IPS-18c (cell line): ENCODE data around the gene ATP6V1G3.
"Not testable (repeated sequence)": the region's sequence is repeated elsewhere in the genome, so short reads cannot be mapped to it uniquely, and the experiment has no call there.

ENCODE experiments used
- H3K4me3 ChIP-seq: 2 replicates; pipeline ENCODE4 v1.7.0; 2013; ENCODE audit warnings: low read depth, mild to moderate bottlenecking, low read length, moderate library complexity; ENCODE audit not compliant: insufficient read depth
- H3K9me3 ChIP-seq: one replicate; pipeline ENCODE4 v1.6.1; 2013; ENCODE audit warnings: mild to moderate bottlenecking, low read length, moderate library complexity; ENCODE audit not compliant: control insufficient read depth, insufficient read depth

ATP6V1G3 gene

DNA sequence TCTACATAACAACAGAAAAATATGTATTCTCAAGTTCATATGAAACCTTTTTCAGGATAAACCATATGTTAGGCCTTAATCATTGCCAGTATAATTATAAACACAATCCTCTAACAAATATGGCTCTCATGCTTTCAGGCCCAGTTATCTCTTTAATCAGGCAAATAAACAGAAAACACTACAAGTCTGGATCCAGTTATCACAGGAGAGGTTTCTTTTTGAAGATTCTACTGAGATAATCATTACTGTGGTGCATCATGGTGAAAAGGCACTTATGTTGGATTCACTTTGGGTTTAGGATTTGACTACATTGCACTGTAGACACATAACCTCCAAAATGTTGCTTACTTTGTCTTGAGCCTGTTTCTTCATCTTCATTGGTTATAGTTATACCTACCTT lies 8.4 kb upstream of the ATP6V1G3 start:
- H3K9me3 ChIP-seq, result no peaks in the 10 kb centered on the region

DNA sequence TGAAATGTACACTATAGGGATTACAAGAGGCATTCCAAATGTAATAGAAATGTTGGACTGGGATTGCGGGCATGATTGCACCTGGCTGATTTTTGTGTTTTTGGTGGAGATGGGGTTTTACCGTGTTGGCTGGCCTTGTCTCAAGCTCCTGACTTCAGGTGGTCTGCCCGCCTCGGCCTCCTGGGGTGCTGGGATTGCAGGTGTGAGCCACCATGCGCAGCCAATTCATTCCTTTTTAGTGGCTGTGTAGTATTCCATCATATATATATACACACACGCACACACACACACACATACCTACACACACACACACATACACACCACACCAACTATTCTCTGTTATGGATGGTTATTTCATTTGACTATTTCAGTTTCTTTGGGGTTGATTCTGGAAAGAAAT lies 4.7 kb upstream of the ATP6V1G3 start:
- Histone ChIP-seq H3K4me3 (no peak overlapping the region), H3K9me3 (no peaks in the 10 kb centered on the region)

More for the DNA sequence above, 8.4 kb upstream of the ATP6V1G3 start:
- no peak overlapping the region for H3K4me3 ChIP-seq

- Histone ChIP-seq H3K9me3 (no peaks in the 10 kb centered on the region), H3K4me3 (no peak overlapping the region)
These were observed 3.8 kb upstream of the ATP6V1G3 start for GRCh38 chr1:198544265-198544664.

DNA sequence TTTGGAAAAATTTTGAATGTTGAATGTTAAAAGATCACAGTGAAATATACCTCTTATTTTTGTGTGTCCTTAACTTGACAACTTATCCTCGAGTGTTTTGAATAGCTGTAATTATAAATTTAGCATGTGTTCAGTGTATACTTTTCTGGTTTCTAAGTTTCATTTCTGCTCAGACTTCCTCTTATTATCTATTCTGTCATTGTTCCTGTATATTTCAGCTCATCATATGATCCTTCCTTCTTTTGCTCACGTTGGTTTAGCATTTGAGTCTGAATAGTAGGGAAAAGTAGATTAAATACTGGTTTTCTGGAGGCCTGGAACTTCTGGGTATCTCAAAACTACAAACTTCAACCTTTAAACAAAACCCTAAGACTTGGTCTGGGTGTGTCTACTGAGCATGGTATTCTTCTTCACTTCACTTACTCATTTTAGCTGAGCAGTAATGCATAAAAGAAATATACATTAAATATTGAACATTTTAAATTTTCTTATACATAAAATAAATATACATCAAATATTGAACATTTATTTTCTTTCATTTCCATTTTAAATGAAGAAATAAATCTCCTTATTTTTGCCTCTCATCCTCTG lies 3.3 kb upstream of the ATP6V1G3 start:
- no peaks in the 10 kb centered on the region for H3K9me3 ChIP-seq
- H3K4me3 ChIP-seq, result no peak overlapping the region

DNA sequence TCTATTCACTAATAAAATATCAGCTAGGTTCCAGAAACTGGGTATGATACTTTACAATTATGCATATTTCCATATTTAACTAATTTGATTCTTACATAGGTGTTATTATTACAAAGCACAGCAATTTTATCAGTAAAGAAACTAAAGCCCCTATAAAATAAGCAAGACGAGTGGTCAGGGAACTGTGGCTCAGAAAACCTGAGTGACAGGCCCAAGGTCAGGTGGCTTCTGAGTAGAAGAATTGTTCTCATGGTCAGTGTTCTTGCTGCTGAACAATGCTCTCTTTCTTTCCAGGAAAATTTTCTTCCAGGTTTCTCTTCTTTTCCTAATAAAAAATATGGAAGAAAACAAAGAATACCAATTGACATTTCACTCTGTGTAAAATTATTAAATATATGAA lies 2.2 kb upstream of the ATP6V1G3 start:
- no peaks in the 10 kb centered on the region for H3K9me3 ChIP-seq
- H3K4me3 ChIP-seq, result no peak overlapping the region

GRCh38 chr1:198541737-198542136 lies 1.3 kb upstream of the ATP6V1G3 start:
- H3K4me3 ChIP-seq, result no peak overlapping the region
- no peaks in the 10 kb centered on the region for H3K9me3 ChIP-seq

GRCh38 chr1:198538579-198539364 lies 1.7 kb downstream of the ATP6V1G3 start:
- Histone ChIP-seq H3K4me3 (no peak overlapping the region), H3K9me3 (no peaks in the 10 kb centered on the region)

- no peaks in the 10 kb centered on the region for H3K9me3 ChIP-seq
- H3K4me3 ChIP-seq, result no peak overlapping the region
These were observed 4.8 kb downstream of the ATP6V1G3 start for GRCh38 chr1:198535631-198536030.

DNA sequence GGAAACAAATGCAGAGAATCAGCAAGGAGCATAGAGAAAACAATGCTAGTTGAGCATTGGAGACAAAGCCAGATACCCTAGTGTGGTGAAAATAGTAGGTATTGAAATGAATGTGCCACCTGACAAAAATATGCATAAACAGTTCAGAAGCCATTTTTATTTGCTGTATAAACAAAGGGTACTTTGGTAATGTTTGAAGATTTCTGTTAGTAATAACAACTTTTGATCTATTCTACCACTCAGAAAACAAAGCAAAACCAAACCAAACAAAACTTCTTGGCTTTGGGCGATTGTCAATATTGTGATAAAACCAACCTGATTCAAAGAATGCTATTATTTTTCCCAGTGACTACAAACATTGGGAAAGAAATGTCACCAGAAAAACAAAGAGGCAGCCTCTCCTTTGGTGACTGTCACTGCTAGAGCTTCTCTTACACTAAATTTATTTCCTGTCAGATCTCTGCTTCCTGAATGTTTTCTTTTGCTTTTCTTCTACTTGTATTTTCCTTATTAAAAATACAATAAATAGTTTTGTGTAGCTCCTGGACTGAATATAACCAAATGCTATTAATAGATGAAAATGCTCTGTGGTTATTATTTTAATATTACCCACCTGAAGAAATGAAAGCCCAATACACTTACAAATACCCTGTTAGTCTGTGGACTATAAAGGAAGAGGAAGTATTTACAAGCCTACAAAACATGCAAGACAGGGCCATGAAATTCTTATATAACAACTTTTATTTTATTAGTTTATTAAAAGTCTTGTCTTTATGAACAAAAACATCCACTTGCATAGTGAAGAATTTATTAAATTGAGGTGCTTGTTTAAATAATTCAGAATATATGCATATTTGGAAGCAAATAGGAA lies 5.7 kb downstream of the ATP6V1G3 start:
- Histone ChIP-seq H3K4me3 (no peak overlapping the region), H3K9me3 (no peaks in the 10 kb centered on the region)

DNA sequence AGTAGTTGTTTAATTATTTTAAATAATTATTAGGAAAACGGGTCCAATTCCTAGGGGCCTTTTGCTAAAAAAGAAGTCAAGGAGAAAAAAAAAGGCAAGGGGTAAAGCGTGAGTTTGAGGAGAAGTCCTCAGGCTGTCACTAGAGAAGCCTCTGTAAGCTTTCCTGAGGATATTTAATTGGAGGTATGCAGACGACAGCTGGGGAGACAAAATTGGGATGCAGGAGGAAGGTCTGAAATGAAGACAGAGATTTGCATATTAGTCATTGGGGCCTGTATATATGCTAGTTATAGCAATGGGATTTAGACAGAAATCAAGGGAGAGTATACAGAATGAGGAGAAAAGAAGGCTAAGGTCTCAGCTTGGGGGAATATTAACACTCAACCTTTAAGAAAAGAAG lies 8.6 kb downstream of the ATP6V1G3 start:
- no peaks in the 10 kb centered on the region for H3K9me3 ChIP-seq
- no peak overlapping the region for H3K4me3 ChIP-seq

DNA sequence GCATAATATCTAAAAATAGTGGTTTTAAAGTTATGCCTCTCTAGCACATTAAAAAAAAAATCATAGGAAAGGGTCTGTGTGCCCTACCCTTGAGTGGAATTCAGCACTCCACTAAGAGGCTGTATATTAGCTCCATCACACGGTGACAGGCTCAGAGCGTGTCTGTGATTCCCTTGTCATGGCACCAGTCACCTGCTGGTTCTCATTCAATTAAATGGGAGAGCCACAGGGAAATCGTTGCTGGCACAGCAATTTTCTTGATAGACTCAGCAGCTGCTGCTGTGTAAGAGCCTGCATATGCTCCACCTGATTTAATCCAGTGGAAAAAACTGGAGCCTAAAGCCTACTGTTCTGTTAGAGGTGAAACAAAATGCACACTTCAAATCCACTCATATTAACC lies 9.5 kb downstream of the ATP6V1G3 start:
- Histone ChIP-seq H3K9me3 (no peaks in the 10 kb centered on the region), H3K4me3 (no peak overlapping the region)

DNA sequence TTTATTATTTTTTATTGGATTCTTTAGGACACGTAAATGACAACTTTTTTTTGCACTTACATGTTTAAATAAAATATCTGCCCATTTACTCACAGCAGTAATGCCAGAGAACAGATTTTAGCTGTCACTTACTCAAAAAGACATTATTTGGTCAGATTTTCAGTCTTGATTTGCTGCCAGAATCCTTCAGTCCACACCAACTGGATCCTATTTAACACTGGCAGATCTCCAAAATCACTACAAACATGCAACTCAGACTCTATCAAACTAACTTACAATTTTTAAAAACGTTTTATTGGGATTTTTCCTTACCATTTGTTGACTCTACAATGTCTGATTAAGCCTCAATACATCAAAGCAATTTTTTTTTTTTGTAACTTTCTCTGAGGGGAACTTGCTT lies 11.1 kb downstream of the ATP6V1G3 start:
- Histone ChIP-seq H3K4me3 (no peak overlapping the region), H3K9me3 (no peaks in the 10 kb centered on the region)

GRCh38 chr1:198528364-198528763 lies 12.1 kb downstream of the ATP6V1G3 start:
- Histone ChIP-seq H3K4me3 (no peak overlapping the region), H3K9me3 (no peaks in the 10 kb centered on the region)

DNA sequence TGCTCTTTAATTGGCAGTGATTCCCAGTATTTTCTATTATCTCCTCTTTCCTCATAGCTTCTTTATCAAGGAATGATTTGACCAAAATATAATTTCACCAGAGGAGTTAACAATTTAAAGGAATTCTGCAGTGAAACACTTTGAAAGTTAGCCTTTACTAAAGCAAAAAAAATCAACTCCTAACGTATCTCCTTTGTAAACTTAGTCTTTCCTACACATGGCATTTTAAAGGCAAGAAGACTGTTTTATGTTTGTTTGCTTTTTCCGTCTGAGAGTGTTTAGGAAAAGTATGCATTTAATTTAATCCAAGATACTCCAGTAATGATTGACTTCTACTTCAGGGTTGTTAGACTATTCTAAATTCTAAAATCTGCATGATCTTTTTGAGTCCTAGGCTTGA lies 15.9 kb downstream of the ATP6V1G3 start:
- no peak overlapping the region for H3K4me3 ChIP-seq

DNA sequence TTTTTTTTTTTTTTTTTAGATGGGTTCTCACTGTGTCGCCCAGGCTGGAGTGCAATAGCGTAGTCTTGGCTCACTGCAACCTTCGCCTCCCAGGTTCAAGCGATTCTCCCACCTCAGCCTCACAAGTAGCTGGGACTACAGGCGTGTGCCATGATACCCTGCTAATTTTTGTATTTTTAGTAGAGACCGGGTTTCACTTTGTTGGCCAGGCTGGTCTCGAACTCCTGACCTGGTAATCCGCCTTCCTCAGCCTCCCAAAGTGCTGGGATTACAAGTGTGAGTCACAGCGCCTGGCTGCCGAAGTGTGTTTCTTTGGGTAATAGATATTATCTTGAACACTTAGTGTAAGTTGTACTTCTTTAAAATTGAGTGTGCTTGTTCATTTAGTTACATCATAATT lies 16.4 kb downstream of the ATP6V1G3 start:
- H3K4me3 ChIP-seq, H3K9me3 ChIP-seq: not testable (repeated sequence)

More for the DNA sequence above, 15.9 kb downstream of the ATP6V1G3 start:
- no peaks in the 10 kb centered on the region for H3K9me3 ChIP-seq

GRCh38 chr1:198523182-198523950 lies 17.1 kb downstream of the ATP6V1G3 start:
- Histone ChIP-seq H3K4me3 (no peak overlapping the region), H3K9me3 (no peaks in the 10 kb centered on the region)

DNA sequence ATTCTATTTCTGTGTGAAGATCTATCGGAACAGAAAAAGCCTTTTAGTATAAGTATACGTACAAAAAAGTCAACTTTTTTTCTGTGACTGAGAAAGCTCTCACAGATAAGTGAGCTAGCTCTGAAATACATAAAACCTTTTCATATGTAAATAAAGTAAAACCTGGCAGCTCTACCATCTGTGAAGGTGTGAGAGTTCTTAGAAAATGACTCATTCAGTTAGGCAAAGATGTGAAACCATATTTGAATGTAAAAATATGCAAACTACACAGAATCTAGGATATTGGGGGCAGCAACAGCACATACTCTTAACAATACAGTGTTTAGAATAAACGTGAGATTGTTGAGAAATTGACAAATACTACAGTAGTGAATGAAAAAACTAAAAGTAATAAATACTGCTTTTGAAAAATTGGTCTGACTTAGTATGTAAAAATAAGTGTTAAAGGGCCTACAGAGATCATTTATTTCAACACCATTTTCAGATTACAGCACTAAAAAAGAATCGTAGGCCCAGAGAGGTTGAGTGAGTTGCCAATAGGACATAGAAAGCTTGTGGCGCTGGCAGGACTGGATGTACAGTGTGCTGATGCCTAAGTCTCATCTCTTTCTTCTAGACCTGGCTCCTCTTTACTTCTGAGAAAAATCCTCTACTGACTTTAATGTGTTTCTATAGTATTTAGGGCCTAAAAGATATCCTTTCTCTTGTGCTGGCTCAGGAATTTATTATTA lies 19.8 kb downstream of the ATP6V1G3 start:
- Histone ChIP-seq H3K4me3 (no peak overlapping the region), H3K9me3 (no peaks in the 10 kb centered on the region)
